SK-N-SH (cell line): ENCODE data around the gene SIRPB2. TPM values are rescaled to one million over a fixed set of nuclear protein-coding genes. Genes with fewer than 3 reads are reported as not detected.

Source experiments
- CTCF ChIA-PET: fragments of 300-600, 350-600 bp; formaldehyde crosslinking; extraction: SDS; loops from one replicate; lab custom pipeline; 2021; lab: Yijun Ruan, JAX
- POLR2A ChIA-PET: fragments of 350-600 bp; sonication (Branson Sonifier 250); formaldehyde crosslinking; extraction: SDS; loops from one replicate; lab custom pipeline; 2020; ENCODE audit warnings: antibody characterized with exemption, inconsistent platforms; lab: Yijun Ruan, JAX
- DNase-seq: peaks from one replicate; pipeline ENCODE4 v3.0.0; 2012
- H2AFZ ChIP-seq: fragments of 200-600 bp; sonication (generic); 2 replicates; pipeline ENCODE4 v1.8.1; 2016; ENCODE audit warnings: antibody characterized with exemption, mild to moderate bottlenecking, low read depth
- H3F3A ChIP-seq: fragments of 200-600 bp; sonication (generic); replicated peaks from 2 replicates; pipeline ENCODE3; 2016; ENCODE audit warnings: antibody characterized with exemption, mild to moderate bottlenecking; ENCODE audit not compliant: insufficient read depth
- H3K27ac ChIP-seq, 2 experiments: fragments of 200-500 bp in 1 of 2; fragments of 200-600 bp in 1 of 2; sonication (Bioruptor generic) in 1 of 2; sonication (generic), shearing (Covaris generic) in 1 of 2; 2 replicates each; pipeline versions ENCODE4 v1.5.1 to v1.6.1; 2014 to 2016; ENCODE audit warnings: low read depth in 2 of 2, inconsistent platforms in 1 of 2, low read length in 1 of 2, mild to moderate bottlenecking in 1 of 2, mixed read lengths in 1 of 2
- H3K27me3 ChIP-seq: fragments of 200-600 bp; sonication (generic), shearing (Covaris generic); 2 replicates; pipeline ENCODE4 v1.6.1; 2016; ENCODE audit warnings: mixed run types; ENCODE audit not compliant: insufficient read depth
- H3K36me3 ChIP-seq, 2 experiments: fragments of 200-500 bp in 1 of 2; fragments of 200-600 bp in 1 of 2; sonication (Bioruptor generic) in 1 of 2; sonication (generic) in 1 of 2; replicated peaks in 1 of 2; 2 replicates each; pipeline versions ENCODE3 to v1.5.1; 2014 to 2016; ENCODE audit warnings: low read length in 1 of 2, mild to moderate bottlenecking in 1 of 2; ENCODE audit not compliant: insufficient read depth in 2 of 2, control insufficient read depth in 1 of 2
- H3K4me1 ChIP-seq, 2 experiments: fragments of 200-500 bp in 1 of 2; fragments of 200-600 bp in 1 of 2; sonication (Bioruptor generic) in 1 of 2; sonication (generic), shearing (Covaris generic) in 1 of 2; 2 replicates each; pipeline versions ENCODE4 v1.5.1 to v1.6.1; 2014 to 2016; ENCODE audit warnings: low read depth in 1 of 2, low read length in 1 of 2, mixed run types in 1 of 2; ENCODE audit not compliant: insufficient read depth in 2 of 2, control insufficient read depth in 1 of 2
- H3K4me2 ChIP-seq: fragments of 200-600 bp; sonication (generic), shearing (Covaris generic); 2 replicates; pipeline ENCODE4 v1.6.1; 2017; ENCODE audit warnings: mixed run types
- H3K4me3 ChIP-seq, 2 experiments: fragments of 200-500 bp in 1 of 2; fragments of 200-600 bp in 1 of 2; sonication (Bioruptor generic) in 1 of 2; sonication (generic), shearing (Covaris generic) in 1 of 2; 2 replicates each; pipeline versions ENCODE4 v1.5.1 to v1.8.1; 2014 to 2016; ENCODE audit warnings: low read depth in 2 of 2, inconsistent platforms in 1 of 2, low read length in 1 of 2, mild to moderate bottlenecking in 1 of 2, mixed read lengths in 1 of 2, moderate library complexity in 1 of 2
- H3K79me2 ChIP-seq: fragments of 200-600 bp; sonication (generic); 2 replicates; pipeline ENCODE4 v1.8.1; 2017; ENCODE audit warnings: mild to moderate bottlenecking; ENCODE audit not compliant: insufficient read depth
- H3K9ac ChIP-seq: fragments of 200-600 bp; sonication (generic); 2 replicates; pipeline ENCODE4 v1.6.1; 2017; ENCODE audit warnings: mixed run types
- H3K9me2 ChIP-seq: fragments of 200-600 bp; sonication (generic); 2 replicates; pipeline ENCODE4 v1.6.1; 2017; ENCODE audit warnings: mixed run types
- H3K9me3 ChIP-seq: fragments of 200-600 bp; sonication (generic); 2 replicates; pipeline ENCODE4 v1.6.1; 2017; ENCODE audit warnings: mixed run types, mild to moderate bottlenecking, moderate library complexity
- H4K20me1 ChIP-seq: fragments of 200-600 bp; sonication (generic); 2 replicates; pipeline ENCODE4 v1.6.1; 2017; ENCODE audit warnings: mild to moderate bottlenecking, mixed run types; ENCODE audit not compliant: insufficient read depth
- EP300 ChIP-seq, 2 experiments: IDR thresholded peaks; 2 replicates each; pipeline versions ENCODE4 v1.4.0 to v1.6.1; 2012; ENCODE audit warnings: borderline replicate concordance in 1 of 2, low read depth in 1 of 2, low read length in 1 of 2
- EZH2phosphoT487 ChIP-seq: fragments of 200-600 bp; sonication (generic); IDR thresholded peaks from 2 replicates; pipeline ENCODE4 v1.6.1; 2017; ENCODE audit warnings: low read depth, mixed run types, mild to moderate bottlenecking, antibody characterized with exemption, moderate library complexity, borderline replicate concordance
- FOSL2 ChIP-seq: IDR thresholded peaks from 2 replicates; pipeline ENCODE4 v1.4.0; 2012; ENCODE audit warnings: low read depth, mild to moderate bottlenecking, moderate library complexity, borderline replicate concordance
- FOXM1 ChIP-seq: IDR thresholded peaks from 2 replicates; pipeline ENCODE4 v1.4.0; 2012; ENCODE audit warnings: low read depth, mild to moderate bottlenecking
- GATA2 ChIP-seq: sonication (generic); formaldehyde crosslinking; IDR thresholded peaks from 2 replicates; pipeline ENCODE4 v1.5.0; 2020; ENCODE audit warnings: mild to moderate bottlenecking, missing genetic modification reagents
- MEF2A ChIP-seq: IDR thresholded peaks from 2 replicates; pipeline ENCODE4 v1.4.0; 2012; ENCODE audit warnings: low read depth, borderline replicate concordance
- MXI1 ChIP-seq: IDR thresholded peaks from 2 replicates; pipeline ENCODE4 v1.6.1; 2012; ENCODE audit warnings: mild to moderate bottlenecking, low read depth, low read length, improper control_type of control experiment
- NFIC ChIP-seq: IDR thresholded peaks from 2 replicates; pipeline ENCODE4 v1.4.0; 2012; ENCODE audit warnings: borderline replicate concordance
- NRF1 ChIP-seq: IDR thresholded peaks from 2 replicates; pipeline ENCODE4 v1.6.1; 2012; ENCODE audit warnings: low read depth, mild to moderate bottlenecking, low read length
- TAF1 ChIP-seq: IDR thresholded peaks from 2 replicates; pipeline ENCODE4 v1.6.1; 2012; ENCODE audit warnings: low read depth, mild to moderate bottlenecking, low read length, moderate library complexity, borderline replicate concordance
- WGBS: methylation state at CpG from one replicate; pipeline ENCODE4 v1.1.6; 2017; ENCODE audit warnings: low lambda C conversion rate; 5-methylcytosine and 5-hydroxymethylcytosine counted together
- polyA plus RNA-seq, 3 experiments: library from polyadenylated mRNA; depleted of rRNA; stranded (reverse); fragments of >200 nt; gene quantifications; 2 replicates each; pipeline ENCODE4 v1.2.3, GENCODE V29; 2012
- TF ChIP-seq, protein P1 (sequence below): fragments of 200-600 bp; sonication (generic); IDR thresholded peaks from 2 replicates; pipeline ENCODE4 v1.6.1; 2017; ENCODE audit warnings: antibody characterized with exemption, mild to moderate bottlenecking, moderate library complexity
- TF ChIP-seq, protein P2 (sequence below): IDR thresholded peaks from 2 replicates; pipeline ENCODE4 v1.6.1; 2012; ENCODE audit warnings: mild to moderate bottlenecking, low read depth, low read length, moderate library complexity

Gene SIRPB2
- polyA plus RNA-seq, 1 of the 3 experiments (the other 2 are of a cell fraction): not detected

DNA sequence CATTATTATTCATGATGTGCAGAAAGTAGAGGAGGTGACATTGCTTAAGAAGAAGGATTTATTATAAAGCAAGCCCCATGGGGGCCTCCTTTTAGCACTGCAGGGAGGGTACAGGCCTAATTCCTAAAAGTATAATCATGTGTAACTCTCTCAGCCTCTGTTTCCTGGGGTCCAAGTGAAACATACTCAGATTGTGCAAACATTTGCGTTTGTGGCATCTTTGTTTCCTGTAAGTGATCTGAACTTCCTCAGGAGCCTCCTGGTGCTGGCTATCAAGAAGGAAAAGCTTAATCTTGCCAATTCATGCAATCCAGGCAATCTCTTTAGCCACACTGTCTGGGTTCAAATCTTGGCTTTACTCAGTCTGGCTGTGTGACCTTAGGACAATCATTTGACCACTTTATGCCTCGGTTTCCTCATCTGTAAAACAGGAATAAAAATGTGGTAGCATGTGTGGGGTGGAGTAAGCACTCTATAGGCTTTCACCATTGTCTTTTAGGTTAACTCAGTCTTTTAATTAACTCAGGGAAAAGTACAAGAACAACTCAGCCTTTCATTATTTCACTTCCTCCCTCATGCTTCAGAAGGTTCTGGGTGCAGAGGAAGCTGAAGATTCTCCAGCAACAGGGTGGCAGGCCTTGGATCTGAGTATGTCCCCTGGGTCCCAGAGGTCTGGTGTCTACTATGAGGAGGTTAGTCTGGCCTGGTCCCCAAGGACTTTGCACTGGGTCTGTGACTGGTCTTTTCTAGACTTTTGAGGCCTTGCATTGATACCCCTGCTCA, 831 bp upstream of the SIRPB2 start:
- ChIA-PET CTCF (interaction anchor here (1.4 to 2.3 kb wide), 2 partner anchors 12 to 25 kb away, joined by 3 to 8 read pairs; partner anchors contain the start of gene NSFL1C), POLR2A (no interaction called here)
- Histone ChIP-seq H3K4me1 (no peaks in the 10 kb centered on the region; a peak in 1 of 4 replicates), H4K20me1 (no peaks in the 10 kb centered on the region), H2AFZ (no peak overlapping the region), H3K4me3 (no peak overlapping the region), H3K27me3 (peaks cover 42% of the 10 kb centered on the region), H3K79me2 (no peaks in the 10 kb centered on the region), H3K9ac (no peak overlapping the region), H3K4me2 (no peak overlapping the region), H3F3A (no peaks in the 10 kb centered on the region), H3K27ac (no peak overlapping the region), H3K9me2 (no peaks in the 10 kb centered on the region), H3K36me3 (no peaks in the 10 kb centered on the region)
- WGBS: 9% methylated on average over 2 of the region's 2 CpGs
- no peak for DNase-seq
- TF ChIP-seq TAF1: no peak
- TF ChIP-seq, protein P1, sequence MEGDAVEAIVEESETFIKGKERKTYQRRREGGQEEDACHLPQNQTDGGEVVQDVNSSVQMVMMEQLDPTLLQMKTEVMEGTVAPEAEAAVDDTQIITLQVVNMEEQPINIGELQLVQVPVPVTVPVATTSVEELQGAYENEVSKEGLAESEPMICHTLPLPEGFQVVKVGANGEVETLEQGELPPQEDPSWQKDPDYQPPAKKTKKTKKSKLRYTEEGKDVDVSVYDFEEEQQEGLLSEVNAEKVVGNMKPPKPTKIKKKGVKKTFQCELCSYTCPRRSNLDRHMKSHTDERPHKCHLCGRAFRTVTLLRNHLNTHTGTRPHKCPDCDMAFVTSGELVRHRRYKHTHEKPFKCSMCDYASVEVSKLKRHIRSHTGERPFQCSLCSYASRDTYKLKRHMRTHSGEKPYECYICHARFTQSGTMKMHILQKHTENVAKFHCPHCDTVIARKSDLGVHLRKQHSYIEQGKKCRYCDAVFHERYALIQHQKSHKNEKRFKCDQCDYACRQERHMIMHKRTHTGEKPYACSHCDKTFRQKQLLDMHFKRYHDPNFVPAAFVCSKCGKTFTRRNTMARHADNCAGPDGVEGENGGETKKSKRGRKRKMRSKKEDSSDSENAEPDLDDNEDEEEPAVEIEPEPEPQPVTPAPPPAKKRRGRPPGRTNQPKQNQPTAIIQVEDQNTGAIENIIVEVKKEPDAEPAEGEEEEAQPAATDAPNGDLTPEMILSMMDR: no peak
- no peak for TF ChIP-seq NFIC
- TF ChIP-seq, all 33 proteins: peak for 0
- H3K9me3 ChIP-seq: no peaks in the 10 kb centered on the region

DNA sequence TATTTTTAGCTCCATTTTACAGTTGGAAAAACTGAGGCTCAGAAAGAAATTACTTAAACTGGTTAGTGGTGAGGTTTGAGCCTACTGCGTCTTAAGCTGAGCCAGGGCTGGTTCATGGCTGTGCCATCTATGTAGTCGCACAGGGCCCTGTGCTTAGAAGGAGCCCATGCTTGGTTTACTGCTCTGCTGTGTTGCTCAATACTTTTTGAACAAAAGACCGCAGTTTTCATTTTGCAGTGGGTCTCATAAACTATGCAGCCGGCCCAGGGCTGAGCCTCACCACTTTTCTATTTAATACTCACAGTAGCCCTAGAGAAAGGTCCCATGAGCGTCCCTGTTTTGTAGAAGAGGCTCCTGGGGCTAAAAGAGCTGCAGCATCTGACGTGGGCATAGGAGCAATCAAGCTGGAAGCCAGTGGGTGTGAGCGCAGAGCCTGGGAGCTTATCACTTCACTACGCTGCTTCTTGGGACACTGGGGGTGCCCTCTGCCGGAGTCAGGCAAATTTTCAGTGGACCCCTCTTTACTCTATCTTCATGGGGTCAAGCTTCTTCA, 501 bp downstream of the SIRPB2 start:
- Histone ChIP-seq H2AFZ (no peak overlapping the region), H3K79me2 (no peaks in the 10 kb centered on the region), H3K9me2 (no peaks in the 10 kb centered on the region), H3K4me1 (no peaks in the 10 kb centered on the region; a peak in 1 of 4 replicates), H3K27ac (no peak overlapping the region), H3K4me2 (no peak overlapping the region), H3K4me3 (no peak overlapping the region), H3K9me3 (no peaks in the 10 kb centered on the region), H3F3A (no peaks in the 10 kb centered on the region), H4K20me1 (no peaks in the 10 kb centered on the region), H3K36me3 (no peaks in the 10 kb centered on the region), H3K9ac (no peak overlapping the region), H3K27me3 (peaks cover 50% of the 10 kb centered on the region)
- 44% methylated on average over 9 of the region's 9 CpGs for WGBS
- TF ChIP-seq, protein P2, sequence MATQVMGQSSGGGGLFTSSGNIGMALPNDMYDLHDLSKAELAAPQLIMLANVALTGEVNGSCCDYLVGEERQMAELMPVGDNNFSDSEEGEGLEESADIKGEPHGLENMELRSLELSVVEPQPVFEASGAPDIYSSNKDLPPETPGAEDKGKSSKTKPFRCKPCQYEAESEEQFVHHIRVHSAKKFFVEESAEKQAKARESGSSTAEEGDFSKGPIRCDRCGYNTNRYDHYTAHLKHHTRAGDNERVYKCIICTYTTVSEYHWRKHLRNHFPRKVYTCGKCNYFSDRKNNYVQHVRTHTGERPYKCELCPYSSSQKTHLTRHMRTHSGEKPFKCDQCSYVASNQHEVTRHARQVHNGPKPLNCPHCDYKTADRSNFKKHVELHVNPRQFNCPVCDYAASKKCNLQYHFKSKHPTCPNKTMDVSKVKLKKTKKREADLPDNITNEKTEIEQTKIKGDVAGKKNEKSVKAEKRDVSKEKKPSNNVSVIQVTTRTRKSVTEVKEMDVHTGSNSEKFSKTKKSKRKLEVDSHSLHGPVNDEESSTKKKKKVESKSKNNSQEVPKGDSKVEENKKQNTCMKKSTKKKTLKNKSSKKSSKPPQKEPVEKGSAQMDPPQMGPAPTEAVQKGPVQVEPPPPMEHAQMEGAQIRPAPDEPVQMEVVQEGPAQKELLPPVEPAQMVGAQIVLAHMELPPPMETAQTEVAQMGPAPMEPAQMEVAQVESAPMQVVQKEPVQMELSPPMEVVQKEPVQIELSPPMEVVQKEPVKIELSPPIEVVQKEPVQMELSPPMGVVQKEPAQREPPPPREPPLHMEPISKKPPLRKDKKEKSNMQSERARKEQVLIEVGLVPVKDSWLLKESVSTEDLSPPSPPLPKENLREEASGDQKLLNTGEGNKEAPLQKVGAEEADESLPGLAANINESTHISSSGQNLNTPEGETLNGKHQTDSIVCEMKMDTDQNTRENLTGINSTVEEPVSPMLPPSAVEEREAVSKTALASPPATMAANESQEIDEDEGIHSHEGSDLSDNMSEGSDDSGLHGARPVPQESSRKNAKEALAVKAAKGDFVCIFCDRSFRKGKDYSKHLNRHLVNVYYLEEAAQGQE: no peak
- no peak for TF ChIP-seq FOXM1
- TF ChIP-seq EP300 (IDR thresholded peaks at IDR 0.05; ENCODE audit: borderline replicate concordance in 1 of 2, low read depth in 1 of 2, low read length in 1 of 2): no peak
- no peak for TF ChIP-seq GATA2 (CRISPR knock-in tag)
- TF ChIP-seq MXI1: no peak
- no peak for TF ChIP-seq EZH2phosphoT487
- TF ChIP-seq FOSL2: no peak
- TF ChIP-seq NRF1: no peak
- TF ChIP-seq MEF2A: no peak
- POLR2A ChIA-PET: no interaction called here
- CTCF ChIA-PET: interaction anchor here (1.7 to 2.3 kb wide), 2 partner anchors 14 to 24 kb away, joined by 8 to 10 read pairs; partner anchors contain the start of gene NSFL1C
- DNase-seq: no peak
